HG03280 (cell line): ENCODE data around the gene JCAD.

ENCODE experiments used
- ATAC-seq: cut with Tn5 transposase; IDR thresholded peaks from one replicate; pipeline ENCODE4 v1.9.1; 2021; ENCODE audit warnings: mild to moderate bottlenecking, moderate library complexity; ENCODE audit not compliant: unreplicated experiment

JCAD gene

GRCh38 chr10:30073767-30074060, 14.3 kb upstream of the JCAD start:
- no peak for ATAC-seq

GRCh38 chr10:30073045-30073766, 13.8 kb upstream of the JCAD start:
- no peak for ATAC-seq

GRCh38 chr10:30072068-30072467, 12.7 kb upstream of the JCAD start:
- ATAC-seq: no peak

- ATAC-seq: no peak
Observed at GRCh38 chr10:30070001-30070685, 10.8 kb upstream of the JCAD start.

- ATAC-seq: no peak
Observed at GRCh38 chr10:30068492-30069223, 9.3 kb upstream of the JCAD start.

- ATAC-seq: no peak
Observed at GRCh38 chr10:30063099-30063498, 3.7 kb upstream of the JCAD start.

- no peak for ATAC-seq
Observed at GRCh38 chr10:30062582-30062981, 3.2 kb upstream of the JCAD start.

GRCh38 chr10:30062090-30062489, 2.7 kb upstream of the JCAD start:
- no peak for ATAC-seq

- ATAC-seq: no peak
Observed at GRCh38 chr10:30058570-30059132, 735 bp downstream of the JCAD start.

- no peak for ATAC-seq
Observed at GRCh38 chr10:30057894-30058556, 1.4 kb downstream of the JCAD start.

GRCh38 chr10:30057421-30057841, 2.0 kb downstream of the JCAD start:
- no peak for ATAC-seq

GRCh38 chr10:30056767-30057355, 2.5 kb downstream of the JCAD start:
- no peak for ATAC-seq

GRCh38 chr10:30056281-30056680, 3.1 kb downstream of the JCAD start:
- no peak for ATAC-seq

GRCh38 chr10:30055226-30055662, 4.1 kb downstream of the JCAD start:
- ATAC-seq: no peak

GRCh38 chr10:30052062-30052461, 7.3 kb downstream of the JCAD start:
- no peak for ATAC-seq

GRCh38 chr10:30051220-30051619, 8.2 kb downstream of the JCAD start:
- no peak for ATAC-seq

- ATAC-seq: no peak
Observed at GRCh38 chr10:30050411-30050810, 9.0 kb downstream of the JCAD start.

GRCh38 chr10:30048768-30049517, 10.4 kb downstream of the JCAD start:
- no peak for ATAC-seq

- no peak for ATAC-seq
Observed at GRCh38 chr10:30047924-30048531, 11.4 kb downstream of the JCAD start.

GRCh38 chr10:30047430-30047829, 12.0 kb downstream of the JCAD start:
- peak; percentile 56 for ATAC-seq
